HepG2 (cell line): Measurements from ENCODE around the gene C4orf46. TPM values are rescaled to one million over a fixed set of nuclear protein-coding genes. Genes with fewer than 3 reads are reported as not detected.

ENCODE experiments used
- ATAC-seq: fragments of 200-7000 bp; cut with Tn5 transposase; 3 replicates; pipeline ENCODE4 v1.9.1; 2020; ENCODE audit warnings: mild to moderate bottlenecking, moderate library complexity
- BruUV-seq: library from RNA; stranded (reverse); fragments of 400-500 nt; replicated peaks from 2 replicates; lab custom pipeline; 2021; lab: Mats Ljungman, UMichigan
- CTCF ChIA-PET: fragments of 300-600 bp; formaldehyde crosslinking; extraction: SDS; loops from one replicate; lab custom pipeline; 2021; ENCODE audit warnings: low total read pairs, inconsistent platforms, low intra/inter-chr PET ratio; lab: Yijun Ruan, JAX
- POLR2A ChIA-PET: fragments of 350-600 bp; sonication (Branson Sonifier 250); formaldehyde crosslinking; loops from one replicate; lab custom pipeline; 2020; ENCODE audit warnings: antibody characterized with exemption, inconsistent platforms; lab: Yijun Ruan, JAX
- DNase-seq: peaks from one replicate; pipeline ENCODE4 v3.0.0-alpha.2; 2015; ENCODE audit warnings: low spot score
- FAIRE-seq: peaks from 3 replicates; lab custom pipeline; 2011; peaks lifted over from hg19 to GRCh38; lab: Jason Lieb, UNC
- H2AFZ ChIP-seq: one replicate; pipeline ENCODE4 v1.6.1; 2011; ENCODE audit warnings: low read length, inconsistent platforms
- H3K27ac ChIP-seq: fragments of 300-600 bp; 3 replicates; pipeline ENCODE4 v1.8.0; 2011; ENCODE audit warnings: mixed run types, mild to moderate bottlenecking, mixed read lengths, low read length, inconsistent platforms; ENCODE audit not compliant: insufficient read depth; ENCODE audit errors: extremely low read length
- H3K27me3 ChIP-seq, 2 experiments: fragments of 200-600 bp in 1 of 2; 2 replicates in 1 of 2; 3 replicates in 1 of 2; pipeline versions ENCODE4 v1.6.0 to v1.8.0; 2011; ENCODE audit warnings: low read length in 2 of 2, mild to moderate bottlenecking in 2 of 2, moderate library complexity in 2 of 2, inconsistent platforms in 1 of 2; ENCODE audit not compliant: insufficient read depth in 2 of 2, control insufficient read depth in 1 of 2
- H3K36me3 ChIP-seq, 2 experiments: fragments of 200-600 bp in 1 of 2; replicated peaks in 1 of 2; 2 replicates in 1 of 2; 3 replicates in 1 of 2; pipeline versions ENCODE4 v1.5.1 to v1.8.0; 2011; ENCODE audit warnings: low read length in 2 of 2, inconsistent platforms in 1 of 2; ENCODE audit not compliant: insufficient read depth in 2 of 2, control insufficient read depth in 1 of 2
- H3K4me1 ChIP-seq: 2 replicates; pipeline ENCODE4 v1.5.1; 2012; ENCODE audit warnings: low read length, inconsistent platforms; ENCODE audit not compliant: insufficient read depth
- H3K4me2 ChIP-seq: 2 replicates; pipeline ENCODE4 v1.6.0; 2011; ENCODE audit warnings: low read depth, low read length, inconsistent platforms
- H3K4me3 ChIP-seq, 3 experiments: fragments of 200-600 bp in 1 of 3; sonication (generic), shearing (Covaris generic) in 1 of 3; replicated peaks in 1 of 3; 2 replicates each; pipeline ENCODE4 v1.5.1; 2011 to 2016; ENCODE audit warnings: low read length in 3 of 3, inconsistent platforms in 2 of 3, low read depth in 2 of 3, mild to moderate bottlenecking in 2 of 3, control low read depth in 1 of 3, mixed read lengths in 1 of 3; ENCODE audit not compliant: insufficient read depth in 1 of 3
- H3K79me2 ChIP-seq: one replicate; pipeline ENCODE4 v1.6.1; 2011; ENCODE audit warnings: low read length, inconsistent platforms; ENCODE audit not compliant: insufficient read depth
- H3K9ac ChIP-seq: 2 replicates; pipeline ENCODE4 v1.6.0; 2011; ENCODE audit warnings: mild to moderate bottlenecking, low read depth, low read length, inconsistent platforms; ENCODE audit not compliant: insufficient read depth
- H3K9me3 ChIP-seq: 2 replicates; pipeline ENCODE4 v1.5.1; 2012; ENCODE audit warnings: mild to moderate bottlenecking, low read length
- H4K20me1 ChIP-seq: 2 replicates; pipeline ENCODE4 v1.6.0; 2011; ENCODE audit warnings: inconsistent platforms, mild to moderate bottlenecking, low read length, moderate library complexity; ENCODE audit not compliant: insufficient read depth
- CCDC6 ChIP-seq: sonication (generic); formaldehyde crosslinking; IDR thresholded peaks from 2 replicates; pipeline ENCODE4 v1.8.1; 2022; ENCODE audit warnings: mild to moderate bottlenecking, missing genetic modification reagents, moderate library complexity
- FOXO4 ChIP-seq: sonication (generic); formaldehyde crosslinking; conservative IDR thresholded peaks from 2 replicates; pipeline ENCODE4 v1.8.1; 2023; ENCODE audit warnings: missing genetic modification reagents
- IRF2 ChIP-seq: IDR thresholded peaks from 2 replicates; pipeline ENCODE4 v1.6.1; 2018; ENCODE audit warnings: missing genetic modification reagents, missing compliant biosample characterization
- IRX3 ChIP-seq: sonication (generic); formaldehyde crosslinking; IDR thresholded peaks from 2 replicates; pipeline ENCODE4 v1.8.1; 2023; ENCODE audit warnings: mild to moderate bottlenecking, low read depth, missing genetic modification reagents, borderline replicate concordance
- MIXL1 ChIP-seq: IDR thresholded peaks from 2 replicates; pipeline ENCODE4 v1.6.1; 2016
- RAD21 ChIP-seq: fragments of 450-650 bp; formaldehyde crosslinking; IDR thresholded peaks from 2 replicates; pipeline ENCODE4 v1.5.0; 2020; ENCODE audit warnings: mild to moderate bottlenecking
- RBM39 ChIP-seq: fragments of 200-400 bp; formaldehyde crosslinking; IDR thresholded peaks from one replicate; pipeline ENCODE4 v1.6.1; 2018; ENCODE audit warnings: antibody characterized with exemption, mild to moderate bottlenecking, low read depth, low read length; ENCODE audit not compliant: poor library complexity, severe bottlenecking
- SCMH1 ChIP-seq: sonication (generic); formaldehyde crosslinking; IDR thresholded peaks from 2 replicates; pipeline ENCODE4 v1.9.0; 2021; ENCODE audit warnings: missing genetic modification reagents, mild to moderate bottlenecking, borderline replicate concordance
- SMAD9 ChIP-seq: sonication (generic); formaldehyde crosslinking; IDR thresholded peaks from 2 replicates; pipeline ENCODE4 v1.5.1; 2020; ENCODE audit warnings: mild to moderate bottlenecking, missing genetic modification reagents
- SMC3 ChIP-seq: IDR thresholded peaks from 2 replicates; pipeline ENCODE4 v1.6.1; 2011; ENCODE audit warnings: low read length, improper control_type of control experiment
- SP1 ChIP-seq, 2 experiments: fragments of 450-650 bp in 1 of 2; sonication (generic) in 1 of 2; formaldehyde crosslinking in 1 of 2; IDR thresholded peaks; 2 replicates each; pipeline versions ENCODE4 v1.4.0 to v1.6.1; 2016 to 2020; ENCODE audit warnings: missing genetic modification reagents in 1 of 2
- SPEN ChIP-seq: sonication (generic); formaldehyde crosslinking; IDR thresholded peaks from 2 replicates; pipeline ENCODE4 v1.5.1; 2020; ENCODE audit warnings: low read depth, mild to moderate bottlenecking, missing genetic modification reagents
- STAG1 ChIP-seq: sonication (generic); formaldehyde crosslinking; IDR thresholded peaks from 2 replicates; pipeline ENCODE4 v1.4.0; 2020; ENCODE audit warnings: missing genetic modification reagents
- ZBTB21 ChIP-seq: sonication (generic); formaldehyde crosslinking; IDR thresholded peaks from 2 replicates; pipeline ENCODE4 v1.4.0; 2020; ENCODE audit warnings: missing genetic modification reagents
- ZNF598 ChIP-seq: sonication (generic); formaldehyde crosslinking; IDR thresholded peaks from 2 replicates; pipeline ENCODE4 v1.5.1; 2020; ENCODE audit warnings: mild to moderate bottlenecking, missing genetic modification reagents, borderline replicate concordance
- ZNF607 ChIP-seq: sonication (generic); formaldehyde crosslinking; IDR thresholded peaks from 2 replicates; pipeline ENCODE4 v1.5.1; 2020; ENCODE audit warnings: missing genetic modification reagents, mild to moderate bottlenecking, borderline replicate concordance
- ZNF678 ChIP-seq: sonication (generic); formaldehyde crosslinking; IDR thresholded peaks from 2 replicates; pipeline ENCODE4 v1.4.0; 2020; ENCODE audit warnings: mild to moderate bottlenecking, missing genetic modification reagents
- WGBS: methylation state at CpG from one replicate; pipeline ENCODE4 v1.1.6; 2017; ENCODE audit warnings: low lambda C conversion rate; 5-methylcytosine and 5-hydroxymethylcytosine counted together
- in situ Hi-C: cut with HindIII; loops from 2 replicates; pipeline ENCODE4 v1.10.0; 2017; ENCODE audit warnings: low pct_unique_long_range_greater_than_20kb; ENCODE audit not compliant: extremely low pct_ligation_motif_present
- intact Hi-C: fragments of 100-400 bp; cut with micrococcal nuclease; formaldehyde crosslinking; loops from one replicate; pipeline ENCODE4 v1.10.0; 2022; ENCODE audit not compliant: unreplicated experiment
- polyA plus RNA-seq, 8 experiments: library from polyadenylated mRNA; depleted of rRNA in 3 of 8; stranded (reverse) in 7 of 8; unstranded in 1 of 8; fragments of >200 nt; fragmentation: Illumina TruSeq in 4 of 8; extraction: Trizol in 4 of 8; gene quantifications; 2 replicates each; pipeline versions ENCODE4 v1.2.1 to v1.2.3, GENCODE V29; 2011 to 2016; ENCODE audit warnings: low read depth in 4 of 8, missing spikeins in 1 of 8, mixed read lengths in 1 of 8; ENCODE audit not compliant: insufficient read depth in 1 of 8
- total RNA-seq, 5 experiments: library from RNA; depleted of rRNA; stranded (reverse); fragments of >200 nt; fragmentation: Illumina TruSeq; extraction: Trizol; gene quantifications; 2 replicates each; pipeline ENCODE4 v1.2.3, GENCODE V29; 2016; ENCODE audit warnings: low read depth in 1 of 5
- TF ChIP-seq, protein P1 (sequence below): sonication (generic); formaldehyde crosslinking; IDR thresholded peaks from 2 replicates; pipeline ENCODE4 v1.5.0; 2020; ENCODE audit warnings: missing genetic modification reagents
- TF ChIP-seq, protein P2 (sequence below): sonication (generic); formaldehyde crosslinking; IDR thresholded peaks from 2 replicates; pipeline ENCODE4 v1.5.0; 2020; ENCODE audit warnings: mild to moderate bottlenecking, missing genetic modification reagents, moderate library complexity

The C4orf46 gene
- total and polyA plus RNA-seq, 2 of the 13 experiments (the other 11 are each of a cell fraction or from before 2014, with no cell fraction given) = 8.5 to 10.4 TPM

DNA sequence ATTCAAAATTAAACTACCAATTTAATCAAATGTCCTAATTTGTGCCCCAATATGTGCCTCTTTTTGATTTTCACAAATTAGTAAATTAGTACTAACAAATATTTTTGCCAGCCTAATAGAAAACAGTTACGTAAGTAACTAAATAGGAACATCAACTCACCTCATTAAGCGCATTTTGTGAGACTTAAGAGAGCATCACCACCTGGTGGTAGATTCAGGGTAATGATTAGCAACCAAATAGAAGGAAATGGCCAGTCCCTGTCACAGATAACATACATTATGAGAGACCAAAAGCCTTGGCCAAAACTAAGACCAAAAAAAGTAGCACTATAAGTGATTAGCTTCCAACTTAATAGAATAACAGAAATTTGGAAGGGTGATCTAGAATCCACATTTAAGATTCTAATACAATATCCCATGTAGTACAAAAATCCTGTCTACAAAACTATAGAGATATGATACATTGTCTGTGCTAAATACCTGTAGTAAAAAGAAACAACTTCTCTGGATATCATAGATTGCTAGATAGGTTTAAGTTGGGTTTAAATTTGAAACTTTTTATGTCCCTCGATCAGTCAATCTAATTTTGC is 46.7 kb downstream of the C4orf46 start:
- no peak overlapping the region for H3K4me2 ChIP-seq
- no peaks in the 10 kb centered on the region for H3K79me2 ChIP-seq
- no peaks in the 10 kb centered on the region for H3K36me3 ChIP-seq
- 4% methylated on average over 3 of the region's 3 CpGs for WGBS
- ATAC-seq (peak; percentile 71; the same call in 2 of the 3 replicates), FAIRE-seq (peak; percentile 83), DNase-seq (peak; percentile 53)
- no peaks in the 10 kb centered on the region for H3K4me1 ChIP-seq
- in situ Hi-C loops (loop anchor here (5.0 to 25.0 kb wide), 2 partner anchors 373 to 638 kb away; no protein-coding TSS in a partner anchor), intact Hi-C loops (loop anchor here (1.0 to 2.0 kb wide), 3 partner anchors 128 to 372 kb away; no protein-coding TSS in a partner anchor)
- TF ChIP-seq, protein P1, sequence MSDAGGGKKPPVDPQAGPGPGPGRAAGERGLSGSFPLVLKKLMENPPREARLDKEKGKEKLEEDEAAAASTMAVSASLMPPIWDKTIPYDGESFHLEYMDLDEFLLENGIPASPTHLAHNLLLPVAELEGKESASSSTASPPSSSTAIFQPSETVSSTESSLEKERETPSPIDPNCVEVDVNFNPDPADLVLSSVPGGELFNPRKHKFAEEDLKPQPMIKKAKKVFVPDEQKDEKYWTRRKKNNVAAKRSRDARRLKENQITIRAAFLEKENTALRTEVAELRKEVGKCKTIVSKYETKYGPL (CRISPR knock-in tag) = 0 out of 2 replicates have a peak, but pooled peaks have one; percentile 23
- TF ChIP-seq CCDC6 = no peak
- TF ChIP-seq IRF2 (CRISPR knock-in tag) = no peak
- no peak for TF ChIP-seq SMAD9
- TF ChIP-seq ZNF678 (CRISPR knock-in tag) = no peak
- TF ChIP-seq SP1 (IDR thresholded peaks at IDR 0.05) = no peak
- no peak for TF ChIP-seq SP1 (CRISPR knock-in tag; IDR thresholded peaks at IDR 0.05)
- TF ChIP-seq IRX3 (CRISPR knock-in tag) = no peak
- no peak for TF ChIP-seq RBM39
- TF ChIP-seq SCMH1 = no peak
- TF ChIP-seq, protein P2, sequence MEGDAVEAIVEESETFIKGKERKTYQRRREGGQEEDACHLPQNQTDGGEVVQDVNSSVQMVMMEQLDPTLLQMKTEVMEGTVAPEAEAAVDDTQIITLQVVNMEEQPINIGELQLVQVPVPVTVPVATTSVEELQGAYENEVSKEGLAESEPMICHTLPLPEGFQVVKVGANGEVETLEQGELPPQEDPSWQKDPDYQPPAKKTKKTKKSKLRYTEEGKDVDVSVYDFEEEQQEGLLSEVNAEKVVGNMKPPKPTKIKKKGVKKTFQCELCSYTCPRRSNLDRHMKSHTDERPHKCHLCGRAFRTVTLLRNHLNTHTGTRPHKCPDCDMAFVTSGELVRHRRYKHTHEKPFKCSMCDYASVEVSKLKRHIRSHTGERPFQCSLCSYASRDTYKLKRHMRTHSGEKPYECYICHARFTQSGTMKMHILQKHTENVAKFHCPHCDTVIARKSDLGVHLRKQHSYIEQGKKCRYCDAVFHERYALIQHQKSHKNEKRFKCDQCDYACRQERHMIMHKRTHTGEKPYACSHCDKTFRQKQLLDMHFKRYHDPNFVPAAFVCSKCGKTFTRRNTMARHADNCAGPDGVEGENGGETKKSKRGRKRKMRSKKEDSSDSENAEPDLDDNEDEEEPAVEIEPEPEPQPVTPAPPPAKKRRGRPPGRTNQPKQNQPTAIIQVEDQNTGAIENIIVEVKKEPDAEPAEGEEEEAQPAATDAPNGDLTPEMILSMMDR = peak; percentile 75
- no peak for TF ChIP-seq ZNF598
- peak; percentile 84 for TF ChIP-seq STAG1
- no peak for TF ChIP-seq FOXO4 (CRISPR knock-in tag)
- peak; percentile 59; the same call in 1 of the 2 replicates for TF ChIP-seq RAD21 (CRISPR knock-in tag)
- no peak for TF ChIP-seq ZBTB21 (CRISPR knock-in tag)
- TF ChIP-seq SMC3 = peak; percentile 78
- peak; percentile 78; the same call in 1 of the 2 replicates for TF ChIP-seq MIXL1 (CRISPR knock-in tag)
- no peak for TF ChIP-seq ZNF607
- no peak for TF ChIP-seq SPEN
- ChIA-PET POLR2A (no interaction called here), CTCF (interaction anchor here (0.9 to 1.8 kb wide), 3 partner anchors 365 to 432 kb away, joined by 3 to 22 read pairs (median 10); no protein-coding TSS in a partner anchor)
- no peaks in the 10 kb centered on the region for H3K9me3 ChIP-seq
- no peak overlapping the region for H3K4me3 ChIP-seq
- H2AFZ ChIP-seq = no peak overlapping the region
- no peak overlapping the region for H3K27ac ChIP-seq
- no TSS peak for BruUV-seq
- H3K27me3 ChIP-seq = no peaks in the 10 kb centered on the region; a peak in 1 of 5 replicates
- H3K9ac ChIP-seq = no peak overlapping the region
- no peaks in the 10 kb centered on the region for H4K20me1 ChIP-seq
